ENCODE results near the gene SGSM2.

SGSM2 gene

DNA sequence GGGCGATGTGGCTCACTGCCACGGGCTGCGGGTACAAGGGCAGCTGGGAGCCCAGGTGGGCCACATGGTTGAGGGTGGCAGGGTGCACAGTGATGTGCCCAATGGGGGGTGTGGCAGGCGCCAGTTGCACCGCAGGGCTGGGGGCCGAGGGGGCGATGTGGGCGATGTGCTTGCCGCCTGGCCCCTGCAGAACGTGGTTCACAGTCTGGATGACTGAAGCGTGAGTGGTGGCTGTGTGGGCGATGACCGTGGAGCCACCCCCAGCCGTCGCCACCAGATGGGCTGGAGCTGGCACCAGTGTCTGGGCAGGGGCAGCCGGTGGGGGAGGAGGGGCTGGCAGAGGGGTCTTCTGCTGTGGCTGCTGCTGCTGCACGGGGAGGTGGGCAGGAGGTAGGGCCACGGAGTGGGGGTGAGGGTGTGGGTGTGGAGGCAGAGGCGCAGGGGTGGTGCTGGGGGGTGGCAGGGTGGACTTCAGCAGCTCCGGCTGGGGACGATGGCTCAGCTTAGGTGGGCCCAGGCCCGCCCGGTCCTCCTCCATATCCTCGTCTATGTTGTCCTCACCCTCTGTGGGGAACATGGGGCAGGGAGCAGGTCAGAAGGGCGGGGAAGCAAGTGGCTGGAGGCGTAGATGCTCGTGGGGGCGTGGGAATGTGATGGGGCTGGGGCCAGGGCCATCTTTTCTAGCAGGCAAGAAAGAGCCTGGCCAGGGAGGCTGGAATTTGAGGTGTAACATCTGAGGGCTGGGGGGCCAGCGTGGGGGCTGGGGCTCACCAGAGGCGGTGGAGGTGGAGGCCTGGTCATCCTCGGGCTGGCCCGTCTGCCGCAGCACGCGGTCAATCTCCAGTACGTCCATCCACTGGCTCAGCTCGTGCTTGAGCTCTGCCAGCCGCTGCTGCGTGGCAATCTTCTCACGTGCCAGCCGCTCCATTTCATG lies 50.1 kb downstream of the SGSM2 start:
- no peak for TF ChIP-seq TEAD4 (IDR thresholded peaks at IDR 0.05)
- TF ChIP-seq NFIC (IDR thresholded peaks at IDR 0.05) = no peak
- TF ChIP-seq, protein P1, sequence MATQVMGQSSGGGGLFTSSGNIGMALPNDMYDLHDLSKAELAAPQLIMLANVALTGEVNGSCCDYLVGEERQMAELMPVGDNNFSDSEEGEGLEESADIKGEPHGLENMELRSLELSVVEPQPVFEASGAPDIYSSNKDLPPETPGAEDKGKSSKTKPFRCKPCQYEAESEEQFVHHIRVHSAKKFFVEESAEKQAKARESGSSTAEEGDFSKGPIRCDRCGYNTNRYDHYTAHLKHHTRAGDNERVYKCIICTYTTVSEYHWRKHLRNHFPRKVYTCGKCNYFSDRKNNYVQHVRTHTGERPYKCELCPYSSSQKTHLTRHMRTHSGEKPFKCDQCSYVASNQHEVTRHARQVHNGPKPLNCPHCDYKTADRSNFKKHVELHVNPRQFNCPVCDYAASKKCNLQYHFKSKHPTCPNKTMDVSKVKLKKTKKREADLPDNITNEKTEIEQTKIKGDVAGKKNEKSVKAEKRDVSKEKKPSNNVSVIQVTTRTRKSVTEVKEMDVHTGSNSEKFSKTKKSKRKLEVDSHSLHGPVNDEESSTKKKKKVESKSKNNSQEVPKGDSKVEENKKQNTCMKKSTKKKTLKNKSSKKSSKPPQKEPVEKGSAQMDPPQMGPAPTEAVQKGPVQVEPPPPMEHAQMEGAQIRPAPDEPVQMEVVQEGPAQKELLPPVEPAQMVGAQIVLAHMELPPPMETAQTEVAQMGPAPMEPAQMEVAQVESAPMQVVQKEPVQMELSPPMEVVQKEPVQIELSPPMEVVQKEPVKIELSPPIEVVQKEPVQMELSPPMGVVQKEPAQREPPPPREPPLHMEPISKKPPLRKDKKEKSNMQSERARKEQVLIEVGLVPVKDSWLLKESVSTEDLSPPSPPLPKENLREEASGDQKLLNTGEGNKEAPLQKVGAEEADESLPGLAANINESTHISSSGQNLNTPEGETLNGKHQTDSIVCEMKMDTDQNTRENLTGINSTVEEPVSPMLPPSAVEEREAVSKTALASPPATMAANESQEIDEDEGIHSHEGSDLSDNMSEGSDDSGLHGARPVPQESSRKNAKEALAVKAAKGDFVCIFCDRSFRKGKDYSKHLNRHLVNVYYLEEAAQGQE (IDR thresholded peaks at IDR 0.05; ENCODE audit: low read depth) = no peak
- no peak for TF ChIP-seq TCF12 (IDR thresholded peaks at IDR 0.05; ENCODE audit: low read depth)

DNA sequence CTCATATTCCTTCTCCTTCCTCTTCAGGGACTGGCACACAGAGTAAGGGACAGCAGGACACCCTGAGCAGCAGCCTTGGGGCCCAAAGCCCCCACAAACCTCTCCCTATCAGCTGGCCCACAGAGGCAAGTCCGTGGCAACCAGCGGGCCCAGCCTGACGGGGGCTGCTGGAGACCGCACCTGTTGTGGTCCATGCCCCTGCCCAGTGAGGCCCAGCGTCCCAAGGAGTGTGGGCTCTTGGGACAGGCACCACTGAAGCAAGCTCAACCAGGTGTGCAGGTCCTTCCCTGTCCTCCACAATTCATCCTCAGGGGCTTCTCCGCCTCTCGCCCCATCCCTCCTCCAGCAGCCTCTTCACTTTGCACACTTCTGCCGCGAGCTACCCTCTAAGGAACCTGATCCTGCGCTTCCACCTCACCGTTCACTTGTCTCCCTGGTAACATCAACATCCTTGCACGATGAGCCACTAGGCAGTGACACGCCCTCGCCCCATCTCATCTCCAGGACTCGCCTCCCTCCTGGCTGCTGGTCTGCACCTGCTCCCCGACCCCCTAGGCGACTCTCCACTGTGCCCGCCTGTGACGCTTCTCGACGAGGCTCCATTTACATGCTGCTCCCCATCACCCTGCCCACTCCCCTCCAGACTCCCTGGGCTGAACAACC lies 50.9 kb downstream of the SGSM2 start:
- no peak for TF ChIP-seq ZBTB7A (IDR thresholded peaks at IDR 0.05; ENCODE audit: low read depth)
- no peak for TF ChIP-seq FOXM1 (IDR thresholded peaks at IDR 0.05; ENCODE audit: borderline replicate concordance, low read depth)
- TF ChIP-seq, protein P1 (IDR thresholded peaks at IDR 0.05; ENCODE audit: low read depth) = no peak
- TF ChIP-seq YY1 (IDR thresholded peaks at IDR 0.05; ENCODE audit: low read depth) = no peak
- TF ChIP-seq, protein P2, sequence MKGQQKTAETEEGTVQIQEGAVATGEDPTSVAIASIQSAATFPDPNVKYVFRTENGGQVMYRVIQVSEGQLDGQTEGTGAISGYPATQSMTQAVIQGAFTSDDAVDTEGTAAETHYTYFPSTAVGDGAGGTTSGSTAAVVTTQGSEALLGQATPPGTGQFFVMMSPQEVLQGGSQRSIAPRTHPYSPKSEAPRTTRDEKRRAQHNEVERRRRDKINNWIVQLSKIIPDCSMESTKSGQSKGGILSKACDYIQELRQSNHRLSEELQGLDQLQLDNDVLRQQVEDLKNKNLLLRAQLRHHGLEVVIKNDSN (IDR thresholded peaks at IDR 0.05) = no peak
- no peak for TF ChIP-seq EP300 (IDR thresholded peaks at IDR 0.05; ENCODE audit: borderline replicate concordance)

DNA sequence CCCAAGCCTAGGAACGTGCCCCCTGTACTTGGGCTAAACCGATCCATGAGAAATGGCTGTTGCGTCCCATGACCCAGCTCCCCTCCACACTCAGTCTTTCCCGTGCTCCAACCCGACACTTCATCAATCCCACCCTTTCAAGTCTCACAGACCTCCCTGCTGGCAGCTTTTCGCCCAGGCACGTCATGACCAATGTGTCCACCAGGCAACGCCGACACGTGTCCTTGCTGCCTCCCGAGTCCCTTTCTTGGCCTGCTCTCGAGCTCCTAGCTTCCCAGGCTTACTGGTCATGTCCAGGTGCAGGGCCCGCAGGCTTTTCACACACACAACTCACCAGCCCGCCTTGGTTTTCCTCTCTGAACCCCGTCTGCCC lies 51.4 kb downstream of the SGSM2 start:
- TF ChIP-seq RAD21 (IDR thresholded peaks at IDR 0.05; ENCODE audit: low read depth) = no peak
- TF ChIP-seq EP300 (IDR thresholded peaks at IDR 0.05; ENCODE audit: borderline replicate concordance) = no peak
- no peak for TF ChIP-seq CREB1 (IDR thresholded peaks at IDR 0.05; ENCODE audit: low read depth)
- TF ChIP-seq, protein P2 (IDR thresholded peaks at IDR 0.05) = no peak
- no peak for TF ChIP-seq TAF1 (IDR thresholded peaks at IDR 0.05; ENCODE audit: low read depth)
- TF ChIP-seq, protein P3, sequence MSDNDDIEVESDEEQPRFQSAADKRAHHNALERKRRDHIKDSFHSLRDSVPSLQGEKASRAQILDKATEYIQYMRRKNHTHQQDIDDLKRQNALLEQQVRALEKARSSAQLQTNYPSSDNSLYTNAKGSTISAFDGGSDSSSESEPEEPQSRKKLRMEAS (IDR thresholded peaks at IDR 0.05) = no peak
- no peak for TF ChIP-seq FOXM1 (IDR thresholded peaks at IDR 0.05; ENCODE audit: borderline replicate concordance, low read depth)
- no peak for TF ChIP-seq ZBTB7A (IDR thresholded peaks at IDR 0.05; ENCODE audit: low read depth)
- TF ChIP-seq EGR1 (IDR thresholded peaks at IDR 0.05) = no peak
- no peak for TF ChIP-seq TCF12 (IDR thresholded peaks at IDR 0.05; ENCODE audit: low read depth)
- no peak for TF ChIP-seq YY1 (IDR thresholded peaks at IDR 0.05; ENCODE audit: low read depth)
- no peak for TF ChIP-seq CEBPB (IDR thresholded peaks at IDR 0.05)
- TF ChIP-seq NFIC (IDR thresholded peaks at IDR 0.05) = no peak
- TF ChIP-seq TEAD4 (IDR thresholded peaks at IDR 0.05) = no peak
- TF ChIP-seq, protein P1 (IDR thresholded peaks at IDR 0.05; ENCODE audit: low read depth) = no peak

DNA sequence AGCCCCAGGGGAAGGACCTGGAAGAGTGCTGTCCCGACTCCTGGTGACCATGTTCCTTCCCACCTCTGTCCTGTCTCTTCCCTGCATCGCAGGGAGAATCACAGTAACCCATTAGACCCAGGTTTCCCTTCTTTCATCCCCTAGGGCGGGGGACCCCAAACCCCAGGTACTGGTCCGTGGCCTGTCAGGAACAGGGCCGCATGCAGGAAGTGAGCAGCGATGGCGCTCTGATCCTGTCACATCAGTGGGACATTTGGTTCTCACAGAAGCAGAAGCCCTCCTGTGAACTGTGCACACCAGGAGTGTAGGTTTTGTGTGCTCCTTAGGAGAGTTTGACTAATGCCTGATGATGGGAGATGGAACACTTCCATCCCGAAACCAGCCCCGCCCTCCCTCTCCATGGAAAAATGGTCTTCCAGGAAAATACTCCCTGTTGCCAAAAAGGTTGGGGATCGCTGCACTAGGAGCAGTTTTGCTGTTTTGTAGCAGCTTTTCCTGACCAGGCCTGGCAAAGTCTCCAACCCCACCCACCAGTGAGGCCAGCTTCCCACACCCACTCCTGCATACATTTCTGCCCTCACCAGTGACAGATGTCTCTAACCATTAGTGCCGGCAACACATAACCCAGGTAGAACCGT lies 53.0 kb downstream of the SGSM2 start:
- TF ChIP-seq RAD21 (IDR thresholded peaks at IDR 0.05; ENCODE audit: low read depth) (no peak), EP300 (IDR thresholded peaks at IDR 0.05; ENCODE audit: borderline replicate concordance) (no peak), EGR1 (IDR thresholded peaks at IDR 0.05) (no peak), TCF12 (IDR thresholded peaks at IDR 0.05; ENCODE audit: low read depth) (no peak), TAF1 (IDR thresholded peaks at IDR 0.05; ENCODE audit: low read depth) (no peak), ZBTB7A (IDR thresholded peaks at IDR 0.05; ENCODE audit: low read depth) (no peak), NFIC (IDR thresholded peaks at IDR 0.05) (no peak), TEAD4 (IDR thresholded peaks at IDR 0.05) (no peak), CEBPB (IDR thresholded peaks at IDR 0.05) (no peak), YY1 (IDR thresholded peaks at IDR 0.05; ENCODE audit: low read depth) (no peak), FOXM1 (IDR thresholded peaks at IDR 0.05; ENCODE audit: borderline replicate concordance, low read depth) (no peak), CREB1 (IDR thresholded peaks at IDR 0.05; ENCODE audit: low read depth) (no peak)
- TF ChIP-seq, protein P3 (IDR thresholded peaks at IDR 0.05) = no peak
- TF ChIP-seq, protein P1 (IDR thresholded peaks at IDR 0.05; ENCODE audit: low read depth) = no peak
- TF ChIP-seq, protein P2 (IDR thresholded peaks at IDR 0.05) = no peak

All from Ishikawa (cell line).